MCF 10A (cell line): ENCODE results near the gene SMIM1. TPM values are rescaled to one million over a fixed set of nuclear protein-coding genes. Genes with fewer than 3 reads are reported as not detected.

Experiments used
- BruUV-seq: library from RNA; stranded (reverse); fragments of 400-500 nt; replicated peaks from 2 replicates; lab custom pipeline; 2021; lab: Mats Ljungman, UMichigan
- CTCF ChIA-PET: fragments of 300-600 bp; sonication (Branson Sonifier 250); formaldehyde crosslinking; extraction: SDS; loops from one replicate; lab custom pipeline; 2021; ENCODE audit warnings: antibody characterized with exemption, inconsistent platforms; lab: Yijun Ruan, JAX
- POLR2A ChIA-PET: fragments of 300-600, 350-650 bp; sonication (Branson Sonifier 250); formaldehyde crosslinking; extraction: SDS; loops from one replicate; lab custom pipeline; 2020; ENCODE audit warnings: antibody characterized with exemption, inconsistent platforms; lab: Yijun Ruan, JAX
- DNase-seq: peaks from one replicate; pipeline ENCODE4 v3.0.0-alpha.2; 2018; ENCODE audit not compliant: unreplicated experiment
- H3K27ac Mint-ChIP-seq: one replicate; pipeline ENCODE4 v1.8.0; 2022; ENCODE audit warnings: mild to moderate bottlenecking, low read depth, mixed read lengths; ENCODE audit not compliant: unreplicated experiment
- H3K27me3 Mint-ChIP-seq: one replicate; pipeline ENCODE4 v1.8.0; 2022; ENCODE audit warnings: mixed read lengths; ENCODE audit not compliant: insufficient read depth, unreplicated experiment
- H3K36me3 Mint-ChIP-seq: one replicate; pipeline ENCODE4 v1.8.0; 2022; ENCODE audit warnings: mild to moderate bottlenecking, moderate library complexity, mixed read lengths; ENCODE audit not compliant: insufficient read depth, unreplicated experiment
- H3K4me1 Mint-ChIP-seq: one replicate; pipeline ENCODE4 v1.8.0; 2022; ENCODE audit warnings: mixed read lengths; ENCODE audit not compliant: insufficient read depth, unreplicated experiment
- H3K4me3 Mint-ChIP-seq: one replicate; pipeline ENCODE4 v1.8.0; 2022; ENCODE audit warnings: mild to moderate bottlenecking, moderate library complexity, mixed read lengths; ENCODE audit not compliant: unreplicated experiment
- H3K9me3 Mint-ChIP-seq: one replicate; pipeline ENCODE4 v1.8.0; 2022; ENCODE audit warnings: mixed read lengths; ENCODE audit not compliant: unreplicated experiment
- intact Hi-C: fragments of 100-400 bp; cut with micrococcal nuclease; formaldehyde crosslinking; loops from 2 replicates; pipeline ENCODE4 v1.14.1; 2022
- total RNA-seq: library from RNA; stranded (reverse); gene quantifications from 2 replicates; pipeline ENCODE4 v1.2.3, GENCODE V29; 2022
- TF ChIP-seq, protein P1 (sequence below): fragments of 200-600 bp; IDR thresholded peaks from one replicate; pipeline ENCODE4 v1.8.0; 2022; ENCODE audit warnings: antibody characterized with exemption, mild to moderate bottlenecking; ENCODE audit not compliant: unreplicated experiment

SMIM1 gene
- total RNA-seq, 1 experiment from 2014 or later = not detected

DNA sequence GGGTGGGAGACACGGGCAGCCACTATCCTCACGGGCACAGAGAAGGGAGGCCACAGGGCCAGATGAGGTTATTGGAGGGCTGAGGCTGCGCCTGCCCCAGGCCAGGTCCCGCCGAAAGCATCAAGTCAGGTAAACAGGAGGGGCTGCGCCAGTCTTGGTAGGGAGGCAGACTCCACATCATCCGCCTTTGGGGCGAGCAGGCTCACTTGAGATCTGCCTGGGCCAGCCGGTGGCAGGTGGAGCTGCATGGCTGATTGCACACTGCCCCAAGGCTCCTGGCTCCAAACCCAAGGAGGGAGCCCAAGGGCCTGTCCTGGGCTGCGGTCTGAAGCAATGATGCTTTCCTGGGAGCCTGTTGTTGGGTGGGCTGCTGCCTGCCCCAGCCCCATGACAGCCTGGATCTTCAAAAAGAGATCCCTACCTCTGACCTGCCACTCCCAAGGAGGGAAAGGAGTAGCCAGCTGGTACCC, 4.6 kb downstream of the SMIM1 start:
- intact Hi-C loops = no loop called here
- TF ChIP-seq, protein P1, sequence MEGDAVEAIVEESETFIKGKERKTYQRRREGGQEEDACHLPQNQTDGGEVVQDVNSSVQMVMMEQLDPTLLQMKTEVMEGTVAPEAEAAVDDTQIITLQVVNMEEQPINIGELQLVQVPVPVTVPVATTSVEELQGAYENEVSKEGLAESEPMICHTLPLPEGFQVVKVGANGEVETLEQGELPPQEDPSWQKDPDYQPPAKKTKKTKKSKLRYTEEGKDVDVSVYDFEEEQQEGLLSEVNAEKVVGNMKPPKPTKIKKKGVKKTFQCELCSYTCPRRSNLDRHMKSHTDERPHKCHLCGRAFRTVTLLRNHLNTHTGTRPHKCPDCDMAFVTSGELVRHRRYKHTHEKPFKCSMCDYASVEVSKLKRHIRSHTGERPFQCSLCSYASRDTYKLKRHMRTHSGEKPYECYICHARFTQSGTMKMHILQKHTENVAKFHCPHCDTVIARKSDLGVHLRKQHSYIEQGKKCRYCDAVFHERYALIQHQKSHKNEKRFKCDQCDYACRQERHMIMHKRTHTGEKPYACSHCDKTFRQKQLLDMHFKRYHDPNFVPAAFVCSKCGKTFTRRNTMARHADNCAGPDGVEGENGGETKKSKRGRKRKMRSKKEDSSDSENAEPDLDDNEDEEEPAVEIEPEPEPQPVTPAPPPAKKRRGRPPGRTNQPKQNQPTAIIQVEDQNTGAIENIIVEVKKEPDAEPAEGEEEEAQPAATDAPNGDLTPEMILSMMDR = no peak
- Mint-ChIP-seq H3K4me1 (no peaks in the 10 kb centered on the region), H3K27me3 (no peaks in the 10 kb centered on the region), H3K27ac (no peak overlapping the region), H3K36me3 (peaks cover 31% of the 10 kb centered on the region), H3K4me3 (no peak overlapping the region), H3K9me3 (no peaks in the 10 kb centered on the region)
- DNase-seq = no peak
- CTCF ChIA-PET = no interaction called here
- POLR2A ChIA-PET = interaction anchor here (1.2 kb wide), 1 partner anchor 19 kb away, joined by 6 read pairs; the partner anchor contains the start of gene LRRC47
- no TSS peak for BruUV-seq

DNA sequence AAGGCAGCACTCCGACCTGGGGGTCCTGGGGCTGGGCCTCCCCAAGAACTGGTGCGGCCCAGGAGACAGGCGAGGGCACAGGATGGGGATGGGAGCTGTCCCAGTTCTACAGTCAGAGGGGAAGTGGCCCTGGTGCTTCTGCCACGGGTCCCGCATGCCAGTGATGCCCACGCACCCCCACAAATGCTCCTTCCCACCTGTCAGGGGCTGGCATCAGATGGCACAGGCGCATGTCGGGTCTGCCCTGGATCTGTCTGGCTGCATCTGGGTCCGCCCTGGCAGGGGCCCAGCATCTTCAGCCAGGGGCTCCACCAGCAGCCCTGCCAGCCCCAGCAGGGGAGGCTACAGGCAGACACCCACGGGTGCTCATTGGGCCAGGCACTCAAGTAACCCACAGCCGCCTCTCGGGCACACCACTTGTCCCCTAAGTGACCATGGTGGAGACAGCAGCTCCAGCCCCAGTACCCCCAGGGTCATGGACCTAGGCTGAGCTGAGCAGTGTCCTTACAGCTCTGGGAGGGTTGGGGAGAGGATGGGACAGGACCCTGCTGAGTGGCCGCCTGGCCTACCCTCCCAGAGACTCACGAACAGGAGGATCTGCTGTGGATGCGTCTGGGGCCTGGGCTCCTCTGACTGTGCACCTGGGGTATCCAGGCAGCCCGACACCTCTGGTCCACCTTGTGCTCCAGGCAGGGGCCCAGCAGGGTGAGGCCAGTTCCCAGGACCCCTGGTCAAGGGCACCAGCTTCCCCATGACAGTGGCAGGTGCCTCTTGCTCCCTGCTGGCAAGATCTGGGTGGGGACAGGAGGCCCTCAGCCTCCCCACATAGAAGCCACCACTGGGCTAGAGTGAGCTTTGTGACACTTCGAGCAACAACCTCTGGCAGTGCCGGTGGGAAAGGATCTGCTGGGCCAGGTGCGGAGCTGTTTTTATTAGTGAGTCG, 5.4 kb downstream of the SMIM1 start:
- intact Hi-C loops = no loop called here

DNA sequence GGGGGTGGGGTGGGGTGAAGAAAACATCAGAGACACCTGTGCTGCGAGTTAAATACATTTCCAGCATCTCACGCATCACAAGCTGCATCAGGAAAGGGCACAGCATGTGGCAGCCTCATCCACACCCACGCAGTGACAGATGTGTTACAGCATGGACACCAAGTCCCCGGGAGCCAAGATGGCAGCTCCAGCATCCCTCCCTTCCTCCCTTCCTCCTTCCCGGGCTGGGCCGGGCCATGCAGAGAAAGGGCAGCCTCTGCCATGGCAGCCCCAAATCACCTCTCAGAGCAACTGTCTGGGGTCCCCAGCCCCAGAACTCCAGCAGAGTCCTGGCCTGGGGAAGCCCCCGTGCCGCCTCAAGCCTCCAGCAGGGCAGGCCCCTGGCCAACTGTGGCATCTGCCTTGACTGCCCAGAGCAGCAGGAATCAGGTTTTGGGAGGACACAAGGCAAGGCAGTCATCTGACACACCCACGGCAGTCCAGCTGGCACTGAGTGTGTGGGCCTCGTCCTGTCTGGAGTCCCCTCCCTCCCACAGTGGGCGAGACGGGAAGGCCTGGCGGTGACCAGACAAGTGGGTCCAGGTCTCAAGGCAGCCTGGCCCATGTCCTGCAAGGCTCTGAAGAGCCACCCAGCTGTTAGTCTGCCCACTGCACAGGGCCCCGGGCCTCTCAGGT, 6.2 kb downstream of the SMIM1 start:
- ChIA-PET POLR2A (interaction anchor here (0.8 to 1.2 kb wide), 2 partner anchors 17 to 18 kb away, joined by 4 to 6 read pairs; partner anchors contain the start of gene LRRC47), CTCF (interaction anchor here (0.6 kb wide), 1 partner anchor 212 kb away, joined by 3 read pairs; no protein-coding TSS in a partner anchor)
- BruUV-seq = no TSS peak
- no peak for DNase-seq
- Mint-ChIP-seq H3K36me3 (peaks cover 47% of the 10 kb centered on the region), H3K4me3 (no peak overlapping the region), H3K27ac (no peak overlapping the region), H3K9me3 (no peaks in the 10 kb centered on the region), H3K27me3 (no peaks in the 10 kb centered on the region), H3K4me1 (no peaks in the 10 kb centered on the region)
- TF ChIP-seq, protein P1 = no peak
- intact Hi-C loops = no loop called here

More for the DNA sequence above, 5.4 kb downstream of the SMIM1 start:
- no peaks in the 10 kb centered on the region for H3K4me1 Mint-ChIP-seq
- no peaks in the 10 kb centered on the region for H3K27me3 Mint-ChIP-seq
- CTCF ChIA-PET = interaction anchor here (0.6 kb wide), 1 partner anchor 211 kb away, joined by 3 read pairs; no protein-coding TSS in a partner anchor
- H3K27ac Mint-ChIP-seq = no peak overlapping the region
- TF ChIP-seq, protein P1 = no peak
- no peak overlapping the region for H3K4me3 Mint-ChIP-seq
- no peak for DNase-seq
- peaks cover 39% of the 10 kb centered on the region for H3K36me3 Mint-ChIP-seq
- H3K9me3 Mint-ChIP-seq = no peaks in the 10 kb centered on the region
- BruUV-seq = no TSS peak
- POLR2A ChIA-PET = interaction anchor here (1.2 kb wide), 1 partner anchor 18 kb away, joined by 6 read pairs; the partner anchor contains the start of gene LRRC47
